PC-9 (cell line): ENCODE results near the gene CDC42EP1. TPM values are rescaled to one million over a fixed set of nuclear protein-coding genes. Genes with fewer than 3 reads are reported as not detected.
A peak's percentile ranks its signal among the peaks of the same experiment; 100 is the strongest.
"Not testable (repeated sequence)": the region's sequence is repeated elsewhere in the genome, so short reads cannot be mapped to it uniquely, and the experiment has no call there.

Experiments
- BruUV-seq: library from RNA; stranded (reverse); fragments of 400-500 nt; replicated peaks from 2 replicates; lab custom pipeline; 2021; lab: Mats Ljungman, UMichigan
- CTCF ChIA-PET: fragments of 300-600 bp; sonication (Branson Sonifier 250); formaldehyde crosslinking; loops from one replicate; lab custom pipeline; 2022; ENCODE audit warnings: antibody characterized with exemption; lab: Charles Lee
- POLR2A ChIA-PET: fragments of 300-600 bp; sonication (Branson Sonifier 250); formaldehyde crosslinking; loops from one replicate; lab custom pipeline; 2022; ENCODE audit warnings: antibody characterized with exemption; ENCODE audit not compliant: unreplicated experiment; lab: Charles Lee
- DNase-seq, 2 experiments: peaks; one replicate each; pipeline versions ENCODE4 v3.0.0 to v3.0.0-alpha.2; 2015 to 2022; ENCODE audit warnings: mixed read lengths in 1 of 2
- H2AFZ ChIP-seq: fragments of 200-600 bp; sonication (generic); 2 replicates; pipeline ENCODE4 v1.8.1; 2017; ENCODE audit warnings: antibody characterized with exemption
- H3F3A ChIP-seq: fragments of 200-600 bp; sonication (generic); 2 replicates; pipeline ENCODE4 v1.8.1; 2017; ENCODE audit warnings: antibody characterized with exemption, mild to moderate bottlenecking, low read depth; ENCODE audit not compliant: insufficient read depth
- H3K27ac ChIP-seq: fragments of 200-600 bp; sonication (generic); 2 replicates; pipeline ENCODE4 v1.6.1; 2016; ENCODE audit warnings: mixed run types
- H3K27me3 ChIP-seq: fragments of 200-600 bp; sonication (generic); 2 replicates; pipeline ENCODE4 v1.6.1; 2016; ENCODE audit warnings: low read depth, mixed run types; ENCODE audit not compliant: insufficient read depth
- H3K36me3 ChIP-seq: fragments of 200-600 bp; sonication (generic); 2 replicates; pipeline ENCODE4 v1.6.1; 2016; ENCODE audit warnings: low read depth, mixed run types
- H3K4me1 ChIP-seq: fragments of 200-600 bp; sonication (generic); replicated peaks from 2 replicates; pipeline ENCODE4 v1.6.1; 2016; ENCODE audit warnings: mixed run types; ENCODE audit not compliant: insufficient read depth
- H3K4me2 ChIP-seq: fragments of 200-600 bp; sonication (generic); 2 replicates; pipeline ENCODE4 v1.6.1; 2017; ENCODE audit warnings: mixed run types
- H3K4me3 ChIP-seq: fragments of 200-600 bp; sonication (generic); 2 replicates; pipeline ENCODE4 v1.6.1; 2016; ENCODE audit warnings: mixed run types
- H3K79me2 ChIP-seq: fragments of 200-600 bp; sonication (generic); 2 replicates; pipeline ENCODE4 v1.6.1; 2017; ENCODE audit warnings: low read depth, mixed run types
- H3K9me2 ChIP-seq: fragments of 200-600 bp; sonication (generic); 2 replicates; pipeline ENCODE4 v1.8.1; 2017; ENCODE audit warnings: mild to moderate bottlenecking; ENCODE audit not compliant: insufficient read depth
- H3K9me3 ChIP-seq: fragments of 200-600 bp; sonication (generic); 2 replicates; pipeline ENCODE4 v1.8.1; 2016; ENCODE audit warnings: low read depth; ENCODE audit not compliant: insufficient read depth
- H4K20me1 ChIP-seq: fragments of 200-600 bp; sonication (generic); 2 replicates; pipeline ENCODE4 v1.8.1; 2017; ENCODE audit not compliant: insufficient read depth
- EZH2 ChIP-seq: fragments of 200-600 bp; sonication (generic); IDR thresholded peaks from 2 replicates; pipeline ENCODE4 v1.8.0; 2017; ENCODE audit warnings: antibody characterized with exemption, low read depth
- intact Hi-C: fragments of 100-400 bp; cut with micrococcal nuclease; formaldehyde crosslinking; loops from one replicate; pipeline ENCODE4 v1.10.0; 2022; ENCODE audit not compliant: unreplicated experiment
- total RNA-seq: library from RNA; stranded (reverse); gene quantifications from 2 replicates; pipeline ENCODE4 v1.2.3, GENCODE V29; 2021
- TF ChIP-seq, protein P1 (sequence below): fragments of 200-600 bp; sonication (generic); conservative IDR thresholded peaks from 2 replicates; pipeline ENCODE4 v1.6.1; 2017; ENCODE audit warnings: mixed run types, antibody characterized with exemption, mild to moderate bottlenecking, moderate library complexity

CDC42EP1 gene
- total RNA-seq, 1 experiment from 2014 or later, result 94.0 TPM

GRCh38 chr22:37588546-37589215 lies 28.4 kb downstream of the CDC42EP1 start:
- ChIA-PET CTCF (no interaction called here), POLR2A (no interaction called here)
- Histone ChIP-seq H4K20me1 (no peaks in the 10 kb centered on the region), H2AFZ (no peak overlapping the region), H3F3A (no peaks in the 10 kb centered on the region), H3K27me3 (no peaks in the 10 kb centered on the region), H3K27ac (no peak overlapping the region), H3K4me1 (peaks cover 5% of the 10 kb centered on the region; the same call in 1 of the 2 replicates), H3K36me3 (no peaks in the 10 kb centered on the region), H3K79me2 (no peaks in the 10 kb centered on the region), H3K9me2 (no peaks in the 10 kb centered on the region), H3K9me3 (no peaks in the 10 kb centered on the region), H3K4me2 (no peak overlapping the region), H3K4me3 (no peak overlapping the region)
- DNase-seq, result peak in 1 of 2 experiments; percentile 66
- BruUV-seq, result no TSS peak
- TF ChIP-seq, protein P1, sequence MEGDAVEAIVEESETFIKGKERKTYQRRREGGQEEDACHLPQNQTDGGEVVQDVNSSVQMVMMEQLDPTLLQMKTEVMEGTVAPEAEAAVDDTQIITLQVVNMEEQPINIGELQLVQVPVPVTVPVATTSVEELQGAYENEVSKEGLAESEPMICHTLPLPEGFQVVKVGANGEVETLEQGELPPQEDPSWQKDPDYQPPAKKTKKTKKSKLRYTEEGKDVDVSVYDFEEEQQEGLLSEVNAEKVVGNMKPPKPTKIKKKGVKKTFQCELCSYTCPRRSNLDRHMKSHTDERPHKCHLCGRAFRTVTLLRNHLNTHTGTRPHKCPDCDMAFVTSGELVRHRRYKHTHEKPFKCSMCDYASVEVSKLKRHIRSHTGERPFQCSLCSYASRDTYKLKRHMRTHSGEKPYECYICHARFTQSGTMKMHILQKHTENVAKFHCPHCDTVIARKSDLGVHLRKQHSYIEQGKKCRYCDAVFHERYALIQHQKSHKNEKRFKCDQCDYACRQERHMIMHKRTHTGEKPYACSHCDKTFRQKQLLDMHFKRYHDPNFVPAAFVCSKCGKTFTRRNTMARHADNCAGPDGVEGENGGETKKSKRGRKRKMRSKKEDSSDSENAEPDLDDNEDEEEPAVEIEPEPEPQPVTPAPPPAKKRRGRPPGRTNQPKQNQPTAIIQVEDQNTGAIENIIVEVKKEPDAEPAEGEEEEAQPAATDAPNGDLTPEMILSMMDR, result no peak
- TF ChIP-seq EZH2, result no peak
- intact Hi-C loops, result no loop called here

DNA sequence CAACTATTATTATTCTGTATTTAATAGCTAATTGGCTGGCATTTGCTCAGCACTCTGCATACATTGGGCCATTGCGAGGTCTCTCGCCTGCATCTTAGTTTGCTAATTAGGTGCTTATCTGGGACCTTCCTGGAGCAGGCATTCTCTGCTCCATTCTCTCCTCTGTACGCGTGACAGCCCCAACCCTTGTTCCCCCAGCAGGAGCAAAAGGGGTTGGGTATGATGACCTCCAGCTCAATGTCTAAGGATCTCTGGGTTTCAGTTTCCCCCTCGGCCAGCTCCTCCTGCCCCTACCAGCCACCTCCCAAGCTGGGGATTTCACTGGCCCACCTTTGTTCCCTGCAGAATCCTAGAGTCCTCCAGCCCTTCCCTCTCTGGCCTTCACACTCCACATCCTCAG lies 29.4 kb downstream of the CDC42EP1 start:
- Histone ChIP-seq H3K9me3 (no peaks in the 10 kb centered on the region), H3K9me2 (no peaks in the 10 kb centered on the region), H2AFZ (no peak overlapping the region), H3F3A (peaks cover 9% of the 10 kb centered on the region; the same call in 1 of the 2 replicates), H3K36me3 (no peaks in the 10 kb centered on the region), H3K27ac (no peak overlapping the region), H3K4me3 (no peak overlapping the region), H3K27me3 (no peaks in the 10 kb centered on the region), H3K4me2 (no peak overlapping the region), H4K20me1 (no peaks in the 10 kb centered on the region), H3K79me2 (no peaks in the 10 kb centered on the region), H3K4me1 (peaks cover 12% of the 10 kb centered on the region)
- intact Hi-C loops, result loop anchor here (5.0 kb wide), 1 partner anchor 132 kb away; no protein-coding TSS in a partner anchor
- CTCF ChIA-PET, result interaction anchor here (0.7 kb wide), 1 partner anchor 273 kb away, joined by 3 read pairs; no protein-coding TSS in a partner anchor
- POLR2A ChIA-PET, result interaction anchor here (0.6 kb wide), 1 partner anchor 100 kb away, joined by 3 read pairs; no protein-coding TSS in a partner anchor
- DNase-seq, result no peak
- no peak for TF ChIP-seq EZH2
- TF ChIP-seq, protein P1, result no peak
- no TSS peak for BruUV-seq

GRCh38 chr22:37591081-37591480 lies 30.8 kb downstream of the CDC42EP1 start:
- not testable (repeated sequence) for DNase-seq, H3K36me3 ChIP-seq, BruUV-seq, H2AFZ ChIP-seq, H3K27me3 ChIP-seq, H3K4me2 ChIP-seq, H3K79me2 ChIP-seq, H3K9me2 ChIP-seq, H3K4me3 ChIP-seq, H3K9me3 ChIP-seq, H3K27ac ChIP-seq, H4K20me1 ChIP-seq
- peaks cover 12% of the 10 kb centered on the region for H3K4me1 ChIP-seq
- intact Hi-C loops, result loop anchor here (5.0 kb wide), 1 partner anchor 134 kb away; no protein-coding TSS in a partner anchor
- ChIA-PET CTCF (interaction anchor here (0.6 to 2.8 kb wide), 4 partner anchors 22 to 664 kb away, joined by 5 to 31 read pairs (median 14); no protein-coding TSS in a partner anchor), POLR2A (interaction anchor here (0.6 kb wide), 1 partner anchor 31 kb away, joined by 15 read pairs; the partner anchor contains the start of gene CDC42EP1)
- peaks cover 15% of the 10 kb centered on the region; the same call in 1 of the 2 replicates for H3F3A ChIP-seq
